Breast epithelium (tissue), 4 donors: ENCODE results near the gene SARNP. TPM values are rescaled to one million over a fixed set of nuclear protein-coding genes. Genes with fewer than 3 reads are reported as not detected.
A peak's percentile ranks its signal among the peaks of the same experiment; 100 is the strongest.

Experiments
- DNase-seq, 2 donors: peaks; one replicate each; pipeline ENCODE4 v3.0.0-alpha.2; 2019; ENCODE audit warnings: low spot score in 2 of 2
- H3K27ac ChIP-seq, 2 donors: fragments of 200-600 bp; sonication (generic) in 1 of 2; one replicate each; pipeline ENCODE4 v1.5.1; 2016 to 2019; ENCODE audit warnings: mild to moderate bottlenecking in 1 of 2
- H3K27me3 ChIP-seq, 2 donors: fragments of 200-600 bp; sonication (generic) in 1 of 2; one replicate each; pipeline versions ENCODE4 v1.5.1 to v1.6.0; 2017 to 2019; ENCODE audit warnings: control low read depth in 1 of 2, mild to moderate bottlenecking in 1 of 2
- H3K36me3 ChIP-seq: fragments of 200-600 bp; one replicate; pipeline ENCODE4 v1.5.1; 2019
- H3K4me1 ChIP-seq, 2 donors: fragments of 200-600 bp; sonication (generic); one replicate each; pipeline ENCODE4 v1.5.1; 2016 to 2019; ENCODE audit warnings: control low read depth in 1 of 2
- H3K4me3 ChIP-seq, 3 donors: fragments of 200-600 bp; sonication (generic); 1 replicate in 2 of 3; 2 replicates in 1 of 3; pipeline ENCODE4 v1.5.1; 2016 to 2019; ENCODE audit warnings: mild to moderate bottlenecking in 3 of 3, moderate library complexity in 2 of 3
- H3K9me3 ChIP-seq, 2 donors: fragments of 200-600 bp; sonication (generic) in 1 of 2; one replicate each; pipeline ENCODE4 v1.5.1; 2016 to 2019; ENCODE audit warnings: control low read depth in 1 of 2
- CTCF ChIP-seq, 3 donors: fragments of 450-650 bp; IDR thresholded peaks; one replicate each; pipeline ENCODE4 v1.5.1; 2016 to 2017; ENCODE audit warnings: antibody characterized with exemption in 3 of 3, mild to moderate bottlenecking in 3 of 3, moderate library complexity in 3 of 3
- POLR2A ChIP-seq: fragments of 450-650 bp; IDR thresholded peaks from one replicate; pipeline ENCODE4 v1.6.1; 2016; ENCODE audit warnings: antibody characterized with exemption, mild to moderate bottlenecking, moderate library complexity
- POLR2AphosphoS5 ChIP-seq, 3 donors: sonication (generic); formaldehyde crosslinking; IDR thresholded peaks; one replicate each; pipeline ENCODE4 v1.6.1; 2017; ENCODE audit warnings: antibody characterized with exemption in 3 of 3
- intact Hi-C: fragments of 100-400 bp; cut with DNase I; formaldehyde crosslinking; loops from one replicate; pipeline ENCODE4 v1.15.1; 2023; ENCODE audit warnings: low total_unique reads
- total RNA-seq, 3 donors: library from RNA; depleted of rRNA; stranded (reverse); fragments of >200 nt; gene quantifications; one replicate each; pipeline ENCODE4 v1.1.0, GENCODE V29; 2016

SARNP gene
- total RNA-seq, 3 donors from 2014 or later, result 54.7 to 64.3 (median 55.3) TPM

GRCh38 chr12:55861396-55861795 lies 43.9 kb upstream of the SARNP start:
- no peak for DNase-seq
- Histone ChIP-seq H3K36me3 (no peaks in the 10 kb centered on the region), H3K4me3 (no peak overlapping the region), H3K27ac (no peak overlapping the region), H3K4me1 (no peaks in the 10 kb centered on the region), H3K27me3 (no peaks in the 10 kb centered on the region), H3K9me3 (peaks cover 3 to 13% of the 10 kb centered on the region in 2 donors)
- TF ChIP-seq POLR2A, result no peak
- no peak for TF ChIP-seq POLR2AphosphoS5 (IDR thresholded peaks at IDR 0.05)
- no peak for TF ChIP-seq CTCF (IDR thresholded peaks at IDR 0.05)
- intact Hi-C loops, result no loop called here

GRCh38 chr12:55852740-55853139 lies 35.2 kb upstream of the SARNP start:
- H3K27me3 ChIP-seq, result no peaks in the 10 kb centered on the region
- TF ChIP-seq CTCF (IDR thresholded peaks at IDR 0.05) (no peak), POLR2A (no peak), POLR2AphosphoS5 (IDR thresholded peaks at IDR 0.05) (no peak)
- H3K9me3 ChIP-seq, result no peaks in the 10 kb centered on the region

GRCh38 chr12:55850893-55851292 lies 33.4 kb upstream of the SARNP start:
- Histone ChIP-seq H3K4me3 (no peak overlapping the region), H3K36me3 (no peaks in the 10 kb centered on the region), H3K27me3 (no peaks in the 10 kb centered on the region), H3K9me3 (no peaks in the 10 kb centered on the region), H3K4me1 (peaks cover 0 to 8% of the 10 kb centered on the region in 2 donors), H3K27ac (peak overlapping the region in 1 of 2 donors; percentile 98)
- DNase-seq, result no peak
- intact Hi-C loops, result no loop called here
- TF ChIP-seq POLR2A (no peak), CTCF (IDR thresholded peaks at IDR 0.05) (no peak), POLR2AphosphoS5 (IDR thresholded peaks at IDR 0.05) (no peak)

More at GRCh38 chr12:55852740-55853139, 35.2 kb upstream of the SARNP start:
- no peaks in the 10 kb centered on the region for H3K4me1 ChIP-seq
- no peaks in the 10 kb centered on the region for H3K36me3 ChIP-seq
- DNase-seq, result no peak
- no peak overlapping the region for H3K27ac ChIP-seq
- H3K4me3 ChIP-seq, result no peak overlapping the region
- intact Hi-C loops, result no loop called here

GRCh38 chr12:55850401-55850800 lies 32.9 kb upstream of the SARNP start:
- Histone ChIP-seq H3K4me1 (peaks cover 0 to 8% of the 10 kb centered on the region in 2 donors), H3K9me3 (no peaks in the 10 kb centered on the region), H3K27ac (peak overlapping the region; percentile 92 to 98), H3K4me3 (no peak overlapping the region), H3K36me3 (no peaks in the 10 kb centered on the region), H3K27me3 (no peaks in the 10 kb centered on the region)
- DNase-seq, result no peak
- TF ChIP-seq POLR2AphosphoS5 (IDR thresholded peaks at IDR 0.05), result no peak
- TF ChIP-seq POLR2A, result no peak
- no peak for TF ChIP-seq CTCF (IDR thresholded peaks at IDR 0.05)
- intact Hi-C loops, result no loop called here

- intact Hi-C loops, result no loop called here
- Histone ChIP-seq H3K4me1 (peaks cover 0 to 8% of the 10 kb centered on the region in 2 donors), H3K27ac (peak overlapping the region; percentile 92 to 98), H3K27me3 (no peaks in the 10 kb centered on the region), H3K4me3 (no peak overlapping the region), H3K9me3 (no peaks in the 10 kb centered on the region), H3K36me3 (no peaks in the 10 kb centered on the region)
- no peak for DNase-seq
- TF ChIP-seq POLR2AphosphoS5 (IDR thresholded peaks at IDR 0.05) (peak in 1 of 3 donors; percentile 30), POLR2A (no peak)
These were observed 32.3 kb upstream of the SARNP start for GRCh38 chr12:55849616-55850343.
